H9 (cell line): ENCODE results near the gene GM2A. TPM values are rescaled to one million over a fixed set of nuclear protein-coding genes. Genes with fewer than 3 reads are reported as not detected.

Experiments used
- DNase-seq: peaks from one replicate; pipeline ENCODE4 v3.0.0-alpha.2; 2017
- H2AFZ ChIP-seq: one replicate; pipeline ENCODE4 v1.6.1; 2013; ENCODE audit warnings: mild to moderate bottlenecking, low read length, control low read depth, moderate library complexity
- H2AK5ac ChIP-seq: 2 replicates; pipeline ENCODE4 v1.6.1; 2013; ENCODE audit warnings: low read length, control low read depth, mixed read lengths; ENCODE audit not compliant: insufficient read length
- H2BK120ac ChIP-seq: one replicate; pipeline ENCODE4 v1.6.1; 2013; ENCODE audit warnings: low read depth, mild to moderate bottlenecking, low read length, control low read depth, inconsistent platforms; ENCODE audit not compliant: poor library complexity, severe bottlenecking
- H2BK12ac ChIP-seq: 2 replicates; pipeline ENCODE4 v1.6.1; 2013; ENCODE audit warnings: low read length, control low read depth, mixed read lengths, low read depth; ENCODE audit not compliant: insufficient read length
- H2BK15ac ChIP-seq: 2 replicates; pipeline ENCODE4 v1.6.1; 2013; ENCODE audit warnings: low read depth, low read length, control low read depth
- H2BK20ac ChIP-seq: one replicate; pipeline ENCODE4 v1.6.1; 2013; ENCODE audit warnings: low read depth, mild to moderate bottlenecking, low read length, control low read depth, inconsistent platforms; ENCODE audit not compliant: poor library complexity, severe bottlenecking
- H2BK5ac ChIP-seq: 2 replicates; pipeline ENCODE4 v1.6.1; 2013; ENCODE audit warnings: low read length, control low read depth, mixed read lengths; ENCODE audit not compliant: insufficient read length
- H3K14ac ChIP-seq: 2 replicates; pipeline ENCODE4 v1.6.1; 2013; ENCODE audit warnings: low read length, control low read depth; ENCODE audit not compliant: insufficient read depth
- H3K18ac ChIP-seq: 2 replicates; pipeline ENCODE4 v1.6.1; 2013; ENCODE audit warnings: low read depth, mild to moderate bottlenecking, mixed read lengths, low read length, control low read depth; ENCODE audit not compliant: insufficient read length
- H3K23ac ChIP-seq: 2 replicates; pipeline ENCODE4 v1.6.1; 2013; ENCODE audit warnings: low read length, control low read depth, mixed read lengths, low read depth; ENCODE audit not compliant: insufficient read length
- H3K23me2 ChIP-seq: 2 replicates; pipeline ENCODE4 v1.6.1; 2013; ENCODE audit warnings: low read depth, mild to moderate bottlenecking, mixed read lengths, low read length, control low read depth; ENCODE audit not compliant: insufficient read length, poor library complexity, severe bottlenecking
- H3K27ac ChIP-seq: 2 replicates; pipeline ENCODE4 v1.5.1; 2013; ENCODE audit warnings: low read length, control low read depth, mixed read lengths, low read depth; ENCODE audit not compliant: insufficient read length
- H3K27me3 ChIP-seq: 2 replicates; pipeline ENCODE4 v1.6.1; 2013; ENCODE audit warnings: low read length, control low read depth, inconsistent platforms; ENCODE audit not compliant: insufficient read depth
- H3K4ac ChIP-seq: 2 replicates; pipeline ENCODE4 v1.6.1; 2013; ENCODE audit warnings: low read depth, mild to moderate bottlenecking, control low read depth, inconsistent platforms, low read length, moderate library complexity
- H3K4me1 ChIP-seq: 2 replicates; pipeline ENCODE4 v1.6.1; 2013; ENCODE audit warnings: low read length, control low read depth, inconsistent platforms; ENCODE audit not compliant: insufficient read depth
- H3K4me2 ChIP-seq: 2 replicates; pipeline ENCODE4 v1.6.1; 2013; ENCODE audit warnings: low read length, control low read depth, mixed read lengths; ENCODE audit not compliant: insufficient read length, insufficient read depth
- H3K56ac ChIP-seq: 2 replicates; pipeline ENCODE4 v1.6.1; 2013; ENCODE audit warnings: low read depth, mild to moderate bottlenecking, mixed read lengths, low read length, control low read depth; ENCODE audit not compliant: insufficient read length
- H3K79me1 ChIP-seq: 2 replicates; pipeline ENCODE4 v1.6.1; 2013; ENCODE audit warnings: low read depth, mild to moderate bottlenecking, moderate library complexity, low read length, control low read depth, inconsistent platforms; ENCODE audit not compliant: insufficient read depth, poor library complexity, severe bottlenecking
- H3K79me2 ChIP-seq: 2 replicates; pipeline ENCODE4 v1.6.1; 2013; ENCODE audit warnings: low read length, control low read depth, inconsistent platforms; ENCODE audit not compliant: insufficient read depth
- H3K9ac ChIP-seq: 2 replicates; pipeline ENCODE4 v1.6.1; 2013; ENCODE audit warnings: low read length, control low read depth, mixed read lengths; ENCODE audit not compliant: insufficient read length; ENCODE audit errors: extremely low read depth
- H3K9me3 ChIP-seq: one replicate; pipeline ENCODE4 v1.6.1; 2013; ENCODE audit warnings: low read depth, low read length, inconsistent platforms; ENCODE audit not compliant: control insufficient read depth
- H3T11ph ChIP-seq: one replicate; pipeline ENCODE4 v1.6.1; 2013; ENCODE audit warnings: mild to moderate bottlenecking, low read length, control low read depth, inconsistent platforms
- H4K20me1 ChIP-seq: one replicate; pipeline ENCODE4 v1.6.1; 2013; ENCODE audit not compliant: control insufficient read depth, insufficient read length, insufficient read depth
- H4K5ac ChIP-seq: 2 replicates; pipeline ENCODE4 v1.6.1; 2013; ENCODE audit warnings: low read depth, mild to moderate bottlenecking, mixed read lengths, low read length, control low read depth; ENCODE audit not compliant: insufficient read length
- H4K8ac ChIP-seq: replicated peaks from 2 replicates; pipeline ENCODE4 v1.6.1; 2013; ENCODE audit warnings: low read length, control low read depth, mixed read lengths, low read depth; ENCODE audit not compliant: insufficient read length
- H4K91ac ChIP-seq: 2 replicates; pipeline ENCODE4 v1.6.1; 2013; ENCODE audit warnings: low read depth, mild to moderate bottlenecking, moderate library complexity, mixed read lengths, low read length, control low read depth; ENCODE audit not compliant: insufficient read length
- H3K27ac Mint-ChIP-seq, 3 experiments: 2 replicates in 2 of 3; 3 replicates in 1 of 3; pipeline ENCODE4 v1.8.0; 2020 to 2021; ENCODE audit warnings: mixed read lengths in 3 of 3, mild to moderate bottlenecking in 1 of 3, moderate library complexity in 1 of 3
- H3K27me3 Mint-ChIP-seq: 2 replicates; pipeline ENCODE4 v1.8.0; 2021; ENCODE audit warnings: low read depth, mild to moderate bottlenecking, moderate library complexity, mixed read lengths
- H3K36me3 Mint-ChIP-seq, 3 experiments: 2 replicates in 2 of 3; 3 replicates in 1 of 3; pipeline ENCODE4 v1.8.0; 2020 to 2021; ENCODE audit warnings: low read depth in 3 of 3, mixed read lengths in 3 of 3; ENCODE audit not compliant: insufficient read depth in 1 of 3
- H3K4me1 Mint-ChIP-seq, 2 experiments: 2 replicates each; pipeline ENCODE4 v1.8.0; 2020; ENCODE audit warnings: mixed read lengths in 2 of 2
- H3K4me3 Mint-ChIP-seq, 2 experiments: 2 replicates in 1 of 2; 3 replicates in 1 of 2; pipeline ENCODE4 v1.8.0; 2020 to 2021; ENCODE audit warnings: mild to moderate bottlenecking in 2 of 2, mixed read lengths in 2 of 2, moderate library complexity in 1 of 2
- H3K9me3 Mint-ChIP-seq, 2 experiments: 2 replicates in 1 of 2; 3 replicates in 1 of 2; pipeline ENCODE4 v1.8.0; 2020; ENCODE audit warnings: mild to moderate bottlenecking in 2 of 2, mixed read lengths in 2 of 2, moderate library complexity in 1 of 2
- WGBS: extraction: QIAGEN DNeasy Blood & Tissue Kit; methylation state at CpG from one replicate; pipeline ENCODE4 v1.1.7; 2013; ENCODE audit warnings: missing lambda C conversion rate, low lambda C conversion rate, mixed read lengths; ENCODE audit not compliant: insufficient read length; ENCODE audit errors: extremely low coverage; 5-methylcytosine and 5-hydroxymethylcytosine counted together
- total RNA-seq: library from RNA; stranded (reverse); gene quantifications from 2 replicates; pipeline ENCODE4 v1.2.1, GENCODE V29; 2021
- TF ChIP-seq, protein P1 (sequence below): fragments of 200-600 bp; sonication (generic); conservative IDR thresholded peaks from 3 replicates; pipeline ENCODE4 v1.8.0; 2021; ENCODE audit warnings: antibody characterized with exemption, mild to moderate bottlenecking

The GM2A gene
- total RNA-seq, 1 experiment from 2014 or later, result 27.8 TPM

DNA sequence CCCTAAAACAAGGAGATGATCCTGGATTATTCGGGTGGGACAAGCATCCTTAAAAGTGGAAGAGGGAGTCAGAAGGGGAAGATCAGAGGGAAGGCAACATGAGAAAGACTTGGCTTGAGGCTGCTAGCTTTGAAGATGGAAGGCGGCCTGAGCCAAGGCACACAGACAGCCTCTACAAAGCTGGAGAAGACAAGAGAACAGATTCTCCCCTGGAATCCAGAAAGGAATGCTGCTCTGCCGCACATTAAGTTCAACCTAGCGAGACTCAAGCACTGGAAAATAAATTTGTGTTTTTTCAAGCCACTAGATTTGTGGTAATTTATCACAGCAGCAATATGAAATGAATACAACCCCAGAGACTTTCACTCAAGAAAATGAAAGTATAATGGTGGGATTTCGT lies 32.7 kb downstream of the GM2A start:
- Histone ChIP-seq H3K79me1 (no peaks in the 10 kb centered on the region), H2AFZ (no peak overlapping the region), H4K8ac (no peak overlapping the region), H2BK20ac (no peak overlapping the region), H2BK120ac (no peak overlapping the region), H3K56ac (no peak overlapping the region), H3K4me2 (no peak overlapping the region), H4K20me1 (no peaks in the 10 kb centered on the region), H4K91ac (no peak overlapping the region), H2BK15ac (no peak overlapping the region), H3K23me2 (no peaks in the 10 kb centered on the region), H3K9ac (no peak overlapping the region), H3K27me3 (no peaks in the 10 kb centered on the region), H2AK5ac (no peak overlapping the region), H3K27ac (no peak overlapping the region), H3K14ac (no peak overlapping the region), H3K79me2 (no peaks in the 10 kb centered on the region), H4K5ac (no peak overlapping the region), H3K4ac (no peak overlapping the region), H3T11ph (no peak overlapping the region), H2BK12ac (no peak overlapping the region), H3K18ac (no peak overlapping the region), H3K23ac (no peak overlapping the region), H2BK5ac (no peak overlapping the region), H3K9me3 (no peaks in the 10 kb centered on the region), H3K4me1 (peaks cover 6% of the 10 kb centered on the region; the same call in 1 of the 2 replicates)
- no peaks in the 10 kb centered on the region for H3K27me3 Mint-ChIP-seq
- TF ChIP-seq, protein P1, sequence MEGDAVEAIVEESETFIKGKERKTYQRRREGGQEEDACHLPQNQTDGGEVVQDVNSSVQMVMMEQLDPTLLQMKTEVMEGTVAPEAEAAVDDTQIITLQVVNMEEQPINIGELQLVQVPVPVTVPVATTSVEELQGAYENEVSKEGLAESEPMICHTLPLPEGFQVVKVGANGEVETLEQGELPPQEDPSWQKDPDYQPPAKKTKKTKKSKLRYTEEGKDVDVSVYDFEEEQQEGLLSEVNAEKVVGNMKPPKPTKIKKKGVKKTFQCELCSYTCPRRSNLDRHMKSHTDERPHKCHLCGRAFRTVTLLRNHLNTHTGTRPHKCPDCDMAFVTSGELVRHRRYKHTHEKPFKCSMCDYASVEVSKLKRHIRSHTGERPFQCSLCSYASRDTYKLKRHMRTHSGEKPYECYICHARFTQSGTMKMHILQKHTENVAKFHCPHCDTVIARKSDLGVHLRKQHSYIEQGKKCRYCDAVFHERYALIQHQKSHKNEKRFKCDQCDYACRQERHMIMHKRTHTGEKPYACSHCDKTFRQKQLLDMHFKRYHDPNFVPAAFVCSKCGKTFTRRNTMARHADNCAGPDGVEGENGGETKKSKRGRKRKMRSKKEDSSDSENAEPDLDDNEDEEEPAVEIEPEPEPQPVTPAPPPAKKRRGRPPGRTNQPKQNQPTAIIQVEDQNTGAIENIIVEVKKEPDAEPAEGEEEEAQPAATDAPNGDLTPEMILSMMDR, result no peak
- no peaks in the 10 kb centered on the region; a peak in 1 of 5 replicates for H3K9me3 Mint-ChIP-seq
- no peak overlapping the region for H3K27ac Mint-ChIP-seq
- no CpG with 5 or more reads among the region's 5 CpGs for WGBS
- DNase-seq, result no peak
- no peaks in the 10 kb centered on the region for H3K36me3 Mint-ChIP-seq
- no peak overlapping the region for H3K4me3 Mint-ChIP-seq
- peaks cover 10 to 13% of the 10 kb centered on the region in 2 experiments for H3K4me1 Mint-ChIP-seq
